NCI-H510A (cell line): ENCODE data around the gene PCDHGC4.

Experiments used
- DNase-seq: peaks from one replicate; lab custom pipeline; 2025; lab: John Stamatoyannopoulos, UW

PCDHGC4 gene

DNA sequence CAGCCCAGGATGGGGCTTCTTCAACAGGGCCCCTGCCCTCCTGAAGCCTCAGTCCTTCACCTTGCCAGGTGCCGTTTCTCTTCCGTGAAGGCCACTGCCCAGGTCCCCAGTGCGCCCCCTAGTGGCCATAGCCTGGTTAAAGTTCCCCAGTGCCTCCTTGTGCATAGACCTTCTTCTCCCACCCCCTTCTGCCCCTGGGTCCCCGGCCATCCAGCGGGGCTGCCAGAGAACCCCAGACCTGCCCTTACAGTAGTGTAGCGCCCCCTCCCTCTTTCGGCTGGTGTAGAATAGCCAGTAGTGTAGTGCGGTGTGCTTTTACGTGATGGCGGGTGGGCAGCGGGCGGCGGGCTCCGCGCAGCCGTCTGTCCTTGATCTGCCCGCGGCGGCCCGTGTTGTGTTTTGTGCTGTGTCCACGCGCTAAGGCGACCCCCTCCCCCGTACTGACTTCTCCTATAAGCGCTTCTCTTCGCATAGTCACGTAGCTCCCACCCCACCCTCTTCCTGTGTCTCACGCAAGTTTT is 27.6 kb downstream of the PCDHGC4 start:
- no peak for DNase-seq

DNA sequence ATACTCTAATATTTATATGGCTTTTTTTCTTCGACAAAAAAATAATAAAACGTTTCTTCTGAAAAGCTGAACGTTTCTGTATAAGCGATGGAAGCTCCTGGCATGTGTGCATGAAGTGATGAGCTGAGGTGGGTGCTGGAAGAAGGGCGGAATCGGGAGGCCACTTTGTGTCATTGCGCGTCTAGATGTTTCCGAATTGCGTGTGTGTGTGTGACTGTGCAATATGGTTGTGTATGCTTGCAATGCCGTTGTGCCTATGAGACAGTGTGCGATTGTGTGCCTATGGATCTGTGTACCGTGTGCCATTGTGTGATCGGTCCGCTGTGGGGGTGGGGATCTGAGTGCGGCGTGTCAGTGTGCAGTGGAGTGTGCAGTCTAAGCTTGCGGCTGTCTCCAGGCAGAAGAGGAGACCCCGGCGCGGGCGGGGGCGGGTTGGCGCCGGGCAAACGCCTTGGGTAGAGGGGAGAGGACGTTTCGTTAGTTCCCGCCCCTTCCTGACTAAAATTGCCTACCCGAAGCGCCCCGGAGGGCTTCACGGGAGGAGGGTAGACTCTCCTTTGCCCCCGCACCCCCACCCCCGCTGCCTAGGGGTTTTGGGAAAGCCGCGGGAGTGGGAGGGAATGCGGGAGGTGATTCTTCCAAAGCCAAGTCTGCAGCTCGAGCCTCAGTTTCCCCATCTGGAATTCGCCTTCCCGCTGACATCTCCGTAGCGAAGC is 28.2 kb downstream of the PCDHGC4 start:
- DNase-seq = no peak

DNA sequence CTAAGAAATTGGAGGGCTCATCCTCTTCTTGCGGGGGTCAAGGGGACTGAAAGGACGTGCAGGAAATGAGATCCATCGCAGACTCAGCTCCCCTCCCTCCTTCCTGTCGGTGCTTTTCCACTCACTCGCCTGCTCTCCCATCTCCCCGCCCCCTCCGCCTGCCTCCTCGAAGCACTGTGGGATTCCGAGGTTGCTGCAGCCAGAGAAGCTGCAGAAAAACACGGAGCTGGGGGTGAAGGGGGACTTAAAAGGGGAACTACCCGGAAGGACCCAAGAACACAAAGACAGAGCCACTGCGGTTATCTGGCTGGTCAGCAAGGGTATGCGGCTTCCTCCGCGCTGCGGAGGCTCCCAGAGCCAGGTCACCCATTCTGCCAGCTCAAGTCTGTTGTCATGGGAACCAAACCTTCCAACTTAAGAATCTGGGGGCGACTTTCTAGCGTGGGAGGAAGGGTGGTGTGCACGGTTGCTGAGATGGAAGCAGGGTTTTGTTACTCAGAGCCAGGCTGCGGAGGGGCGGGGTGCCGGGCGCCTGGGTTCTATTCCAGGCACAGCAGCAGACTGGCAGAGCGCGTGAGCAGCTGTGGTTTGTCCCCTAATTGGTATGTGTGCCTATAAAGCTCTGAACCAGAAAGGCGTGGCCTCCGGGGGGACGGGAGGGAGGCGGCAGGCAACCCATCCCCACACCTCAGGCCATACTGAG is 28.9 kb downstream of the PCDHGC4 start:
- no peak for DNase-seq

DNA sequence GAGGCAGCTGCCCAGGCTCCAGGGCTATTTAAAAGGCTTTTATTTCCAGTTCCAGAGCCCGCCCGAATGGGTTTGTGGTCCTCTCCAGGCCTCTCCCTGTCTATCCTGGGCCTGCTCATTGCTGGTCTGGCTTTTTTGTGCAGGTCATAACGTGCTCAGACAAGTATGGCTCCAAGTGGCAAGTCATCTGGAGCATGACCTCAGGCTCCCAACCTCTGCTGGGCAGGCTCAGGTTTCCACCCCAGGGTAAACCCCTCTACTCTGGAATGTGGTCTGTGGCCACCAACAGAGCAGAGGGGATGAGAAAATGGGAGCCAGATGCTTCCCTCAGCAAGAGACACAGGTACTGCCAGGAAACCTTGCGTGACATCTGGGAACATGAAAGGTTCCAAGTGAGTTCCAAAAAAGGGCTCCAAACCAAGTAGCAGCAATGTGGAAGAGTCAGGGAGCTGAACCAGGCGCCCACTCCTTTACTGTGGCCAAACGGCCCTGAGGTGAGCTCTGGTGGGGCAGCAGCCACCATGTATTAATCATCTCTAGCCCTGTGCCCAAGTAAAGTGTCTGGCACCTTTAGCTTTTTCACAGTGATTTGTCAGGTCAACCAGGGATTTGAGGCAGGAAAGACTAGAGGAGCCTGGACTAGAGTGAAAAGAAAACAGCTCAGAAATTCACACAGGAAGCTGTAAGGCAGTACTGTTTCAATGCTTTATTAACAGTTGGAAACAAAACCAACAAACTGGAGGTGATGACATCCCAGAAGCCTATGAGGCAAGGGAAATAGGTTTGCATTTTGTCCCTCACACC is 29.7 kb downstream of the PCDHGC4 start:
- peak; percentile 14 for DNase-seq

DNA sequence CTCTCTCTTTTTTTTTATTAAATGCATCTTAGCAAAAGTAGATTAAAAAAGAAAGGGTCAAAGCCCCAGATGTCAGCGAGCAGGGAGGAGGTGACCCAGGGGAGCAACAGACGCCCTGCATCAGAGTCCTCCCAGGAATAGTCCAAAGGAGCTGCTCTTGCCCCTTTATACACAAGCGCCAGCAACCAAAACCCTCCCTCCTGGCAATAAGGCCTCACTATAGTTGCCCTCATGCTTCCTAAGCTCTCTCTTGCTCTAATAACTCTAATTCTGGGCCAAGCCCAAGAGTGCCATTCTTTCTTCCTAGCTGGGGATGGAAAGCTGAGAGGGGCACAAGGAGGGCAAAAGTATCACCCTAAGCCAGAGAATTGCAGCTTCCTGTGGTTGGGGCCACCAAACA is 30.3 kb downstream of the PCDHGC4 start:
- no peak for DNase-seq

DNA sequence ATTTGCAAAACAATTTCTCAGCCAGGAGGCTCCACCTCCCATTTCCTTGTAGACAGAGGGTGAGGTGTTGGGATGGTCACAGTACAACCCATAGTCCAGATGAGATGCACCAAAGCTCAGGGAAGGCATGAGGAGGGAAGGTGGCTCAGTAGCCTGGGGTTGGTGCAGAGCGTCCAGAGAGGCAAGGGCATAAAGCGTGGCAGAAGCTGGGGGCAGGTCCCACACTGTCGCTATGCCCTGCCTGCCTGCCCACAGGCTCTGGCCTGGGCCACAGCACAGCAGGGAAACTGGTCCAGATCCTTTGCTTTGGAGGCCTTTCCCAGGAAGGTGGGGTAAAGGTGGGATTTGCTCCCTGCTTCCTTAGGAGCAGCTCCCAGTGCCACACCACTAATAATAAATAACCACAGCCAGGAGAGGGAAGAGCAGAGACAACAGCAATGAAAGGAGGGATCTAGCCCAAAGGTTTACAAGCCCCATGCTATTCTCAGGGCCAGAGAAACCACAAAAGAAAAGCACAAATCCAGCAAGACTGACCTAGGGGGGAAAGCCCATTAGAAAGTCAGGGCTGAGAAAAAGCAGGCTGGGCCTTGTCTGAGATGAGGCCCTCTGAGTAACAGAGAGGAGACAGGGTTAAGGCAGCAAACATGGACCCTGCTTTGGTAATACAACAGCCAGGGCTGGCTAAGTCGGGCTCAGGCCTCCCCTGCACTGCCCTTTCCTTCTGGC is 31.3 kb downstream of the PCDHGC4 start:
- DNase-seq = no peak

DNA sequence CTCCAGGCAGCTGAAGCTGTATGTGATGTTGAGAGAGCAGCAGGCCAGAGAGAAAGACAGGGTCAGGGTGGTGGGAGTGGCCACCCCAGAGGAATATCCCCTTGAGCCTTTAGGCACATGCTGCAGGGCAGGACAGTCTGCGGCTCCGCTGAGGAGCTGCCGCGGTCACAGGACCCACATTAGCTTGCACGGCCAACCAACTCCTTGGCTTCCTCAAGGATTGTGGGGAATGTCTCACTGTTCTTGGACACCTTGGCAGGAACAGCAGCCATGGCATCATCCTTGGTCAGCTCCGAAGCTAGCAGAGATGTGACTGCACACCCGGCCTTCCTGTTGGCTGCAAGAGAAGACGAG is 31.8 kb downstream of the PCDHGC4 start:
- no peak for DNase-seq

DNA sequence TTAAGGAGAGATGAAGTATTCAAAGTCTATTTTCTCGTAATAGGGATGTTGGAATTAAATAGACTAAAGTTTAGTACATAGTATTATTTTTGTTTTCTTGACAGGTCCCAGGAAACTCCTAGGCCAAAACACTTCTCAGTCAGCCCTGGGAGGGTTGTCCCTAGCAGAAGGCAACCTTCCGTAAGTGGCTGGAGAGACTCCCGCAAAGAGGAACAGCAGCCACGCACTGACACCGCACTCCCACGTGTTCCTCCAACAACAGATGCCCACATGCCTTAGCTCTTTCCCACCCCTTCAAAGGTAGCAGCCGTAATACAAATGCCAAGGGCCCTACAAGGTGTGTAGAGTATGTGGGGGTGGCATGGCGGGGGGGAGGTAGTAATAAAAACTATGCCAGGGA is 32.5 kb downstream of the PCDHGC4 start:
- DNase-seq = no peak

DNA sequence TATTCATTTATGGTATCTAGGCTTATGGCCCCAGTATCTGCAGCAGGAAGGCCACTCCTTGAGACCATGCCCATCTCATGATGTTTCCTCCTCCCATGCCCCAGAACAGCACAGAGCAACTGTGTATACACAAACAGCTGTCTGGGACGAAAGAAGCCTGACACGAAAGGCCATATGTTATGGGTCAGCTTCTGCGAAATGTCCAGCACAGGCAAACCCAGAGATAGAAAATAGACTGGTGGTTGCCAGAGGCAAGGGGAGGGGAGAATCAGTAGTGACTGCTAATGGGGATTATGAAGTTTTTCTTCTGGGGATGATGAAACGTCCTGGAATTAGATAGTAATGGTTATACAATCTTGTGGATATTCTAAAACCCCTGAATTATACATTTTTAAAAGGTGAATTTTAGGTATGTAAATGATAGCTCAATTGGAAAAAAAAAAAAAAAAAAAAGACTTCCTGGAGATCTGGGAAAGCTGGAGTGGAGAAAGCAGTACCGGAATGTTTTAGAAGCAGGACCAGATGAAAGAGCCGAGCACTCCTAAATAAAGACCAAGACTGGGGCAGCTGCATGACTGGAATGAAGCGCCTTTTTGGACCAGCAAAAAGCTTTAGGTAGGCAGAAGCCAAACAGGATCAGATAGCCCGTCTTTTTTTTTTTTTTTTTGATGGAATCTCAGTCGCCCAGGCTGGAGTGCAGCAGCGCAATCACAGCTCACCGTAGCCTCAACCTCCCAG is 33.2 kb downstream of the PCDHGC4 start:
- DNase-seq = no peak

DNA sequence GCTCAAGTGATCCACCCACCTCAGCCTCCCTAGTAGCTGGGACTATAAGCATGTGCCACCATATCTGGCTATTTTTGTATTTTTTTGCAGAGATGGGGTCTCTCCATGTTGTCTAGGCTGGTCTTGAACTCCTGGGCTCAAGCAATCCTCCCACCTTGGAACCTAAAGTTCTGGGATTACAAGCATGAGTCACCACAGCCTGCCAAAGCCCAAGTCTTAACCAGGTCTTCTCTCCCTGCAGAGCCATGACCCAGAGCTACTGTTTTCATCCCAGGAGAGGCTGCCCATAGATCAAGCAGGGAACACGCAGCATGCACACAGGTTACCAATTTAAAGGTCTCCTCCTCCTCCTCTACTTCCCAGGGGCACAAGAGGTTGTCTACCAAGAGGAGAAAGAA is 33.8 kb downstream of the PCDHGC4 start:
- no peak for DNase-seq

DNA sequence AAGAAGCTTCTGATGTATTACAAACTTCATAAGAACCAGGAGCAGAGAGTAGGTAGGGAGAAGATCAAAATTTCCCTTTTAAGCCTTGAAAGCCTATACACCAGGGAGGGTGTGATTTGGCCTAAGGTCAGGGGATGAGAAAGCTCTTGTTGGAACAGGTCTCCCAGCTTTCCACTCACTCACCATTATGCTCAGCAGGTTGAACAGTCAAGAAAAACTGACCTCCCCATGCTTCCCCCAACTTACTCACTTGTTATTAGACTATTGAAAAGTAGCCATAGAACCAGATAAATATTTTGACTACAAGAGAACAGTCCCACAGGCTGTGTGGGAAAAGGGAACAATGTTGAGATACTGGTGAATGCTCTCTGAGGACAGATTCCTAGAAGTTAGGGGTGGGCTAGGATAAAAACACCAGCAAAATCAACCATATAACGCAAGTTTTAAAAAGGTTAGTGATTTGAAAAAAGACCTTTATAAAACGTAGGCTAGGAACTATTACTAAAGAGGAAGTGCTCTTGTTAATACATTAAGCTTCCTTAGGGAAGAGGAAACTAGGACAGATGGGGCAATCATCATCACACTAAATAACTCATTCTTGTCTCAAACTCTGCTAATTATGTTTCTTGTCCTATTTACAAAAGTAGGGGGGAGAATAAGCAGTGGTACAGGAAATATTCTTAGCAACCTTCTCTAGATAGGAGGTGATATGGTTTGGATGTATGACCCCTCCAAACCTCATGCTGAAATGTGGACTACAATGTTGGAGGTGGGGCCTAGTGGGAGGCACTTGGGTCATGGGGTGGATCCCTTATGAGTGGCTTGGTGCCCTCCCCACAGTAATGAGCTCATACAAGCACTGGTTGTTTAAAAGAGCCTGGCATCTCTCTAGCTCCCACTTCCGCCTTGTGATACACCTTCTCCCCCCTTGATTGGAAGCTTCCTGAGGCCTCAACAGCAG is 35.1 kb downstream of the PCDHGC4 start:
- no peak for DNase-seq

DNA sequence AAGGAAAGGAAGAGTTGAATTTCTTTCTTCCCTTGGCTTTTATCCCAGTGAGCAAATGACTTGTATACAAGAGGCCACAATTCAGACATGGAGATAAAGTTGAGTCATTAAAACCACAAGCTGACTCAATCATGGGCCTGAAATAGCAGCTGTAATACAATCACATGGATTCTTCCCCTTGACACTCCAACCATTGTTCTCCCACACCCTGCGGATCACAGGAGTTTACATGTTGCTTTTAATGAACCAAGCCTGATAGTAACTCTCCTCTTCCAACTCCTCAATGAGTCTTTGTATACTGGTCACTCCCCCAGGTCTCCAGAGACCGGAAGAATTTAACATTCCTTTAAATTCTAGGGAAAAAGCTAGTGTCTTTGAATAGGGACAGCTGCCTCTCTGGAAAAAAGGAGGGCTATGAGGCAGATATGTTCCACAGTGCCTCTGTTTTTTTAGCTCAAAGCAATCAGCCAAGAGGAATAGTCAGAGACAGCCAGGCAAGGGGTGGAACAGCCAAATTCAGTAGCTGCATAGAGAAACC is 36.5 kb downstream of the PCDHGC4 start:
- no peak for DNase-seq

DNA sequence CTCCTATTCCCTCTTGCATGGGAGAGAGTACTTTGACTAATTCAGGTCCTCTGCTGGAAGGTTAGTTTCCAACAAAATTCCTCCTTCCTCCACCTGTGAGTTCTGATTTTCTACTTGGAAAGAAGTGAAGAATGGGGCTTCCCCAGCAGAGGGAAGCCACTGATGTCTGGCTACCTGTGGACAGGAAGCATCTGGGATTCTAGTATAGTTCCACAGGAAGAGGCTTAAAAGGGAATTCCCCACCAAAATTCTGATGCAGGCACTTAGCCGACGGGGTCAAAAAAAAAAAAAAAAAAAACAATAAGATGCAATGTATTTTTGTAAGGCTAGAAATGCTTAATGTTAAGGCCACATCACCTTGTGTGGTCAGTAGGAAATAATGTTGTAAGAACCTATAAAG is 37.5 kb downstream of the PCDHGC4 start:
- no peak for DNase-seq

DNA sequence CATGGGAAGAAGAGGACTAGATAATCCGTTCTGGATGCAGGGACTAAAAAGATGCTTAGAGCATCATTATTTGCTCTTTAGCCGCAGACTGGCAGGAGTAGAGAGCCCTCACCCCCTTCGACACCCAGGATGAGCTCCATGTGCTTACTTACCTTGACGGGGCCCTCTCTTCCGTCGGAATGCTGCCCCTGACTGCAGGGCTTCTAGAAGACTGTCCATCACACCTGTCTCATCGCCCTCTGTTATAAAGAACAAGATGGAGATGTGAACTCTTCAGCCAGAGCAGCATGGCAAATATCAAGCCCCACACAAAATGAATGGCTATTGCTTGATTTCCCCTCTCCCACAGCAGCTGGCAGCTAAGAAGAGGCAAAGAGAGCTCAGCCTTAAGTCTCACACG is 39.2 kb downstream of the PCDHGC4 start:
- DNase-seq = no peak

DNA sequence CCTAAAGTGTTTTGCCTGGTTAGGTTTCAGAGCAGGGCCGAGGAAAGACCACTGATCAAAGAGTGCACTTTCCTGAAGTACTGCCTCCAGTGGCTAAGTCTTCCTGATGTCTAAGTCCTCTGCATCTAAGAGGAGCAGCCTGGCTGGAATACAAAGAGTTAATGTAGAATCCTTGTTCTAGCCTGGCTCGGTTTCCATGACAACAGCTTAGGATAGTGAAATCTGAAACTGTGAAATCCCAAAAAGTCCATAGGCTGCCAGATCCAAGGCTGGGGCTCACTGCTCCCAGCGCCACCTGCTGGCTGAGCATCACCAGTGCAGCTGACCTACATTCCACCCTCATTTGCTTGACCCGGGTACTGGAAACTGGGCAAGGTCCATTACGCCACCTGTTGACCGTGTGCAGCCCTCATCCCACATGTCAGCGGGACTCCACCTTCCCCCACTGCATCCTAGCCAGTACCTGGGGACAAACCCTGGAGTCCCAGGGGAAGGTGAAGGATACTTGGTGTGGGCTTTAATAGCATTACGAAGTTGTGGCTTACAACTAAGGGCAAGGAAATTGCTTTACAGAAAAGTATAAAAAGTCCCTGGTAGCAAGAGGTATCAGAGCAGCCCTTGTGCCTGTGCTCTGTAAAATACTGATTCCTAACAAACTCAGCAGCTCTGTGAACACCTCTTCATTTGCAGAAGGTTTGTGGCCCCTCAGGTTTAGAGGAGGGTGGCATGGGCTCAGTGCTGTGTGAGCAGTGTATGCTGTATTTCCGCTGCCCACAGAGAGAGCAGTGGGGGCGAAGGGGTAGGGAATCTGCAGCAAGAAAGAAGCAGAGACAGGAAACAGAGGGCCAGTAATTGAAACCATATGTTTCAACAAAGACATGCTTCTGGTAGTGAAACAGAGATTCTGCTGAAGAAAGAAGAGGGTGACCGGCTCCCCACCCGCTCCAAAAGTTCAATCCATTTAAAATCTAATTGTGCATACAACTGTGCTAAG is 40.1 kb downstream of the PCDHGC4 start:
- DNase-seq = peak; percentile 31

DNA sequence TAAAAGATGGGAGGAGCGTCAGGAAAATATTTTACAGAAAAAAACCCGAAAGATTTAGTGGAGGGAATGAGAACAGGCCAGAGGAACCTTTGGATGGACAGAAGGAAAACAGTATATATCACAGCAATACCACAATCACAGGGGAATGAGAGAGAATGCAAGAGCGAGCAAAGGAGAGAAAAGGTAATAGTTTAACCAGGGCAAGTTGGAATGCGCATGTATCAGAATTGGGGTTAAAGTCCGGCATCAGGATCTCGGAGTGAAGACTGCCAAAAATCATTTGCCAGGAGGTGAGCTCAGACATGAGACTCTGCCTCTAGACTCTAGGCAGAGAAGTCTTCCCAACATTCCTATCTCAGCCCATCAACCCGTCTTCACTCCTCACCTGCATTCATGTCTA is 40.8 kb downstream of the PCDHGC4 start:
- no peak for DNase-seq

DNA sequence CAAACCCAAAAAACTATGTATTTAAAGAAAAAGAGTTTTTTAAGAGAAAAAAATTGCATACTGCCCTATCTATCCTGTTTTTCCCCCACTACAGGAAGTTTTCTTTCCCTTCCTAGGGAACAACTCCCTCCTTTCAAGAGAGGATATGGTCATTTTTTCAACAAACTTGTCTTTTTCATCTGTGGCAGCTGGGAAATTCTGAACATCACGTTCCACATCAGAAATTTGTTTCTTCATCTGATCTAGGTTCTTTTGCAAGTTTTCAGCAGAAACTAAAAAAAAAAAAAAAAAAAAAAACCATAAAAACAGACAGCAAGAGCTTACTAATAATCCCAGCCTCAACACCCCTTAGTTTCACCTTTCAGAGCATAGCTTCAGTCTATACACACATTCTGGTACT is 42.6 kb downstream of the PCDHGC4 start:
- DNase-seq = no peak

DNA sequence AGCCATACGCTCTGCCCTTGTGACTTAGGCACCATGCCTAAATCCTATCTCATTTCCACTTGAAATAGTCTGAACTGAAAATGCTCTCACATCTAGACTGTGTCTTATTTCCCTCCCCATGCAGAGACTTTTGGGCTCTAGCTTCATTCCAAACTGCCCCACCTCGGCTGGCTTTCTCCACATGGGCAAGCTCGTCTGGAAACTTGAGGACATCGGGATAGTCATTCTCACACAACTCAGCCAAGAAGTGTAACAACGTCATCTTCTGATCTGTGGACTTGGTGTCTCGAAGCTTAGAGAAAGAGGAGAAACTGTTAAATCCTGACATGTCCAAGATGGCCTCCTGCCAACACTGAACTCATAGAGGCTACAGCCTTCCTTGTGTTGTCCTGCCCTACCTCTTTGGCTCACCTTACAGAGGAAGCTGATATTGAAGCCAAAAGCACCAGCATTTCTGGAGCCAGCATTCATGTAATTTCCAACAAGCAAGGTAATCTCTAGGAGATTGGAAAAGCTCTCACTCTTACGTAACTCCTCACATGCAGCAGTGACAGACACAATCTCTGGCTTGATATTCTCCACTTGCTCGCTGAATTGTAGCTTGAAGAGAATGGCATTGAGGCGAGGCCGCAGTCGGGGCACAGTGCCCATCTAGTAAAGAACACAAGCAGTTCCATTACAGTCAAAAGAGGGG is 43.6 kb downstream of the PCDHGC4 start:
- no peak for DNase-seq
